Lower leg skin (tissue), 4 donors: Measurements from ENCODE around the gene ABCC4. TPM values are rescaled to one million over a fixed set of nuclear protein-coding genes. Genes with fewer than 3 reads are reported as not detected.

Experiments
- DNase-seq, 2 donors: peaks; one replicate each; pipeline ENCODE4 v3.0.0-alpha.2; 2019; ENCODE audit warnings: low spot score in 2 of 2
- H3K4me3 ChIP-seq: fragments of 200-600 bp; sonication (generic); 2 replicates; pipeline ENCODE4 v1.5.1; 2017; ENCODE audit warnings: mild to moderate bottlenecking, low read depth; ENCODE audit not compliant: poor library complexity, severe bottlenecking
- CTCF ChIP-seq, 3 donors: fragments of 450-650 bp; IDR thresholded peaks; one replicate each; pipeline ENCODE4 v1.5.1; 2016; ENCODE audit warnings: antibody characterized with exemption in 3 of 3, mild to moderate bottlenecking in 3 of 3, moderate library complexity in 2 of 3
- POLR2A ChIP-seq, 2 donors: fragments of 450-650 bp; IDR thresholded peaks; one replicate each; pipeline ENCODE4 v1.6.1; 2016 to 2017; ENCODE audit warnings: antibody characterized with exemption in 2 of 2, mild to moderate bottlenecking in 1 of 2, moderate library complexity in 1 of 2
- WGBS, 2 donors: methylation state at CpG; one replicate each; pipeline ENCODE4 v1.1.5; 2018; 5-methylcytosine and 5-hydroxymethylcytosine counted together
- intact Hi-C: fragments of 100-400 bp; cut with DNase I; formaldehyde crosslinking; loops from one replicate; pipeline ENCODE4 v1.15.0; 2023; ENCODE audit warnings: low total_unique reads
- total RNA-seq, 4 donors: library from RNA; depleted of rRNA; stranded (reverse); fragments of >200 nt; gene quantifications; one replicate each; pipeline ENCODE4 v1.1.0, GENCODE V29; 2016

The ABCC4 gene
- total RNA-seq, 4 donors from 2014 or later: 5.1 to 30.9 (median 11.1) TPM

- TF ChIP-seq POLR2A (IDR thresholded peaks at IDR 0.05) (no peak), CTCF (IDR thresholded peaks at IDR 0.05) (no peak)
- WGBS, 2 donors: 84 to 97% methylated on average over 1 of the region's 1 CpG
- no peak overlapping the region for H3K4me3 ChIP-seq
- intact Hi-C loops: no loop called here
- no peak for DNase-seq
Measured at GRCh38 chr13:94987869-94988268, 313.4 kb downstream of the ABCC4 start.

- 79 to 90% methylated on average over 5 of the region's 5 CpGs for WGBS, 2 donors
- no peak overlapping the region for H3K4me3 ChIP-seq
- intact Hi-C loops: no loop called here
- no peak for DNase-seq
- TF ChIP-seq CTCF (IDR thresholded peaks at IDR 0.05) (no peak), POLR2A (IDR thresholded peaks at IDR 0.05) (no peak)
Measured at GRCh38 chr13:94987081-94987480, 314.2 kb downstream of the ABCC4 start.

GRCh38 chr13:94984958-94985357 lies 316.3 kb downstream of the ABCC4 start:
- intact Hi-C loops: no loop called here
- TF ChIP-seq CTCF (IDR thresholded peaks at IDR 0.05) (no peak), POLR2A (IDR thresholded peaks at IDR 0.05) (no peak)
- 61 to 70% methylated on average over 4 of the region's 4 CpGs for WGBS, 2 donors
- no peak for DNase-seq
- H3K4me3 ChIP-seq: no peak overlapping the region

DNA sequence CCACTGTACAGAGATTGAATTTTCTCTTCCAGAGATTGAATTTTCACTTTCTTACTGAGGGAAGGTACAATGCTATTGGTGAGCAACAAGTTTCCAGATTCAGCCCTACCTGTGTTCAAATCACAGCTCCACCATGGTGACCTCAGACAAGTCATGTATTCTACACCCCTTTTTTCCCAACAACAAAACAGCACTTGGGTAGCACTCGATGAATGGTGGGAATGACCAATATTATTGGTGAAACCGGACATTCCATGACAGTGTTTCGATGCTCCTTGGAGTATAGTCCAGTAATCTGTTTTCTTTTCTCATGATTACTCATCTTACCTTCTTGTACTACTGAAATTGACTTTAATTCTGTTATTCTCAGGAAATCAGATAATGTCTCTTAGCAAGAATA lies 322.7 kb downstream of the ABCC4 start:
- DNase-seq: no peak
- H3K4me3 ChIP-seq: no peak overlapping the region
- intact Hi-C loops: no loop called here
- 84 to 91% methylated on average over 3 of the region's 3 CpGs for WGBS, 2 donors
- TF ChIP-seq CTCF (IDR thresholded peaks at IDR 0.05): no peak

GRCh38 chr13:94974015-94974951 lies 327.0 kb downstream of the ABCC4 start:
- H3K4me3 ChIP-seq: no peak overlapping the region
- WGBS, 2 donors: 40 to 45% methylated on average over 7 of the region's 7 CpGs
- no peak for DNase-seq
- intact Hi-C loops: no loop called here
- TF ChIP-seq CTCF (IDR thresholded peaks at IDR 0.05) (no peak), POLR2A (IDR thresholded peaks at IDR 0.05) (no peak)
